Skeletal muscle tissue (tissue), 4 donors: Measurements from ENCODE around the gene SPTBN5. TPM values are rescaled to one million over a fixed set of nuclear protein-coding genes. Genes with fewer than 3 reads are reported as not detected.
A peak's percentile ranks its signal among the peaks of the same experiment; 100 is the strongest.

ENCODE experiments used
- H3K27ac ChIP-seq: one replicate; pipeline ENCODE4 v1.7.0; 2013; ENCODE audit warnings: mild to moderate bottlenecking, low read depth, low read length, inconsistent platforms
- H3K27me3 ChIP-seq, 3 donors: one replicate each; pipeline ENCODE4 v1.7.0; 2013; ENCODE audit warnings: low read length in 3 of 3; ENCODE audit not compliant: control insufficient read depth in 3 of 3, insufficient read depth in 3 of 3
- H3K36me3 ChIP-seq, 3 donors: one replicate each; pipeline ENCODE4 v1.7.0; 2013; ENCODE audit warnings: low read length in 3 of 3; ENCODE audit not compliant: control insufficient read depth in 3 of 3, insufficient read depth in 3 of 3
- H3K4me1 ChIP-seq, 3 donors: one replicate each; pipeline ENCODE4 v1.7.0; 2013; ENCODE audit warnings: low read length in 3 of 3, mild to moderate bottlenecking in 3 of 3; ENCODE audit not compliant: control insufficient read depth in 3 of 3, insufficient read depth in 3 of 3
- H3K4me3 ChIP-seq, 3 donors: one replicate each; pipeline ENCODE4 v1.7.0; 2013; ENCODE audit warnings: low read length in 3 of 3
- H3K9ac ChIP-seq, 3 donors: one replicate each; pipeline ENCODE4 v1.7.0; 2013; ENCODE audit warnings: low read length in 3 of 3, mild to moderate bottlenecking in 3 of 3, moderate library complexity in 2 of 3, low read depth in 1 of 3
- H3K9me3 ChIP-seq, 3 donors: one replicate each; pipeline ENCODE4 v1.7.0; 2013; ENCODE audit warnings: low read length in 3 of 3; ENCODE audit not compliant: control insufficient read depth in 3 of 3
- total RNA-seq: library from RNA; depleted of rRNA; stranded (reverse); fragments of >200 nt; gene quantifications from one replicate; pipeline ENCODE4 v1.2.3, GENCODE V29; 2014
- donor health status: Osteomylitis.

The SPTBN5 gene
- total RNA-seq, 1 donor from 2014 or later = 1.0 TPM

GRCh38 chr15:41814534-41814933, 79.3 kb downstream of the SPTBN5 start:
- Histone ChIP-seq H3K4me3 (no peak overlapping the region), H3K9ac (no peak overlapping the region), H3K36me3 (peaks cover 49 to 64% (median 57%) of the 10 kb centered on the region in 3 donors), H3K27me3 (no peaks in the 10 kb centered on the region), H3K27ac (no peak overlapping the region), H3K4me1 (peaks cover 0 to 6% (median 2%) of the 10 kb centered on the region in 3 donors), H3K9me3 (no peaks in the 10 kb centered on the region)

GRCh38 chr15:41813426-41813825, 80.4 kb downstream of the SPTBN5 start:
- Histone ChIP-seq H3K27me3 (no peaks in the 10 kb centered on the region), H3K36me3 (peaks cover 40 to 55% (median 48%) of the 10 kb centered on the region in 3 donors), H3K4me3 (no peak overlapping the region), H3K9ac (no peak overlapping the region), H3K4me1 (peaks cover 0 to 6% (median 2%) of the 10 kb centered on the region in 3 donors), H3K27ac (no peak overlapping the region), H3K9me3 (no peaks in the 10 kb centered on the region)

DNA sequence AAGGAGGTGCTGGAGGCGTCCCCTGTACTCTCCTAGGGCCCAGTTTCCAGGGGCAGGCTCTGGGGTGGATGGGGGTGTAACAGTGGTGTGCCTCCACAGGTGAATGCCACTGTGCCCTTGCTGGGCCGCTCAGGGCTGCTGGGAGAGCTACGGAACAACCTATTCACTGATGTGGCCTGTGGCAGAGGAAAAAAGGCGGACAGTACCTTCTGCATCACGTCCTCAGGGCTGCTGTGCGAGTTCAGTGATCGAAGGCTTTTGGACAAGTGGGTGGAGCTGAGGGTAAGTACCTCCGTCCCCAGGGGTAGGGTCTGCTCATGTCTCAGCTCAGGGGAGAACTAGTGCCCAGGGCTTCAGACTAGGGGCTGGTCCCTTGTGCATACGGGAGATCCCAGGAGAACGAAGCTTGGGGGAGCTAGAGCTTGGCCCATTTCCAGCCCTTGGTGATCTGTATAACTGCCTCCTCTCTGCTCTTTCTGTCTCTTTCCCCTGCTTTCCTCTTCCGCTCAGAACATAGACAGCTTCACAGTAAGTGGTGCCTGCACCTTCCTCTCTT, 81.0 kb downstream of the SPTBN5 start:
- Histone ChIP-seq H3K36me3 (peaks cover 35 to 49% (median 43%) of the 10 kb centered on the region in 3 donors), H3K27ac (no peak overlapping the region), H3K9ac (no peak overlapping the region), H3K4me1 (peaks cover 0 to 6% (median 2%) of the 10 kb centered on the region in 3 donors), H3K4me3 (no peak overlapping the region), H3K27me3 (no peaks in the 10 kb centered on the region), H3K9me3 (no peaks in the 10 kb centered on the region)

GRCh38 chr15:41811432-41812195, 82.2 kb downstream of the SPTBN5 start:
- peaks cover 0 to 6% (median 2%) of the 10 kb centered on the region in 3 donors for H3K4me1 ChIP-seq
- peaks cover 22 to 37% (median 31%) of the 10 kb centered on the region in 3 donors for H3K36me3 ChIP-seq
- no peaks in the 10 kb centered on the region for H3K9me3 ChIP-seq
- H3K27ac ChIP-seq = no peak overlapping the region
- H3K9ac ChIP-seq = no peak overlapping the region
- H3K4me3 ChIP-seq = no peak overlapping the region
- no peaks in the 10 kb centered on the region for H3K27me3 ChIP-seq

DNA sequence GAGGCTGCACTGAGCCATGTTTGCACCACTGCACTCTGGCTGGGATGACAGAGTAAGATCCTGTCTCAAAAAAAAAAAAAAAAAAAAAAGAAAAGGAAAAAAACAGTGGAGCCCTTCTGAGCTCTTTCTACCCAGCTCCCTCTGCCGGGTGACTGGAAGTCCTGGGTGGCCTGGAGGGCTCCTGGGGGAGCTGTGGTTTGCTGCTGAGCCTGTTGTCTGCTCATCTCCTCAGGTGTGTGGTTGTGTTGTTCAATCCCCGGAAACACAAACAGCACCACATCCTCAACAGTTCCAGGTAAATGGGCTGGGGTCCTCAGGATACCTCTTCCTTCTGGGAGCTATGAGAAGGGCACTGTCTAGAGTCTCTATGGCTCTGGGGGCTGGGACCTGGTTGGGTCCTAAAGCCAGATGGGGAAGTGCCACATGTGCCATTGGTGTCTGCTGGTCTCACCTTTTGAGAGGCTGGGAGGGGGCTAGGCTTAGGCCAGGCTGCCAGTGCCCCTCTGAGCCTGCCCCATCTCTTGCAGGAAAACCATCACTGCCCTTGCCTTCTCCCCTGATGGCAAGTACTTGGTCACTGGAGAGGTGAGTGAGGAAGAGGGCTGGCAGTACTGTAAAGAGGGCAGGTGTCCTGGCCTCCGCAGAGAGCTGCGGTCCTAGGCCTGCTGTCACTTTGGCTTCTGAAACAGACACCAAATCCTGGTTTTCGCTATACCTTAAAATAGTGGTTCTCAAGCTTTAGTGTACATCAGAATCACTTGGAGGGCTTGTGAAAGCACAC, 83.0 kb downstream of the SPTBN5 start:
- H3K9me3 ChIP-seq = no peaks in the 10 kb centered on the region
- no peaks in the 10 kb centered on the region for H3K27me3 ChIP-seq
- peaks cover 19 to 31% (median 29%) of the 10 kb centered on the region in 3 donors for H3K36me3 ChIP-seq
- H3K27ac ChIP-seq = no peak overlapping the region
- H3K9ac ChIP-seq = peak overlapping the region in 1 of 3 donors; percentile 25
- H3K4me3 ChIP-seq = no peak overlapping the region
- peaks cover 0 to 6% (median 2%) of the 10 kb centered on the region in 3 donors for H3K4me1 ChIP-seq

DNA sequence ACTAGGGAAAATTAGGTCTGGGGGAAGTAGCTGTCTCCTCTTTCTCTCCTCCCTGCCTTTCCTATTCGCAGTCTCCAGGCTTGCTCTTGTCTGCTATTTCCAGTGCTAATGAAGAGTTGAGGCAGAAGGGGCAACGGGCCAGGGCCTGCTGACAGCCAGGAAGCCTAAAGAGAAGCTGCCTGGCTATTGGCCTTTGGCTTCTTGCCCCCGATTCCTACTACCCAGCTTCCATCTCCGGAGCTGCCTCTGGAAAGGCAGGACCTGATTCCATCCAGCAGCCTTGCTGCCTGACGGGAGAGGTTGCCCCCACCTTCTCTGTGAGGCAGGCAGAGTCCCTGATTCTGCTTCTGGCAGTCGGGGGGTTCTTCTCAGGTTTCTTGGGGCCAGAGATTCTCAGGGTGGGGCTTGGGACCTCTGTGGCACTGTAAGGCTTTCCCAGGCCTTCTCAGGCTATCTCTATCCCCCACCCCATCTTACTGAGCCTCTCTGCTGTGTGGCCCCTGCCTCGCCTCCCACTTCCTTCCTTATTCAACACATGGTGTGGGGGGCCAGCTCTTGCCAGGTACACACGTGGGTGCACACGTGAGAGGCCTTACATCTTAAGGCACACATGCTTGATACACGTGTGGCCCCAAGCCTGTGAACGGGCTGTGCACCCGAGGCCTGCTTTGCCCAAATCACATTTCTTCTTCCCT, 84.2 kb downstream of the SPTBN5 start:
- H3K9ac ChIP-seq = peak overlapping the region in 1 of 3 donors; percentile 3

DNA sequence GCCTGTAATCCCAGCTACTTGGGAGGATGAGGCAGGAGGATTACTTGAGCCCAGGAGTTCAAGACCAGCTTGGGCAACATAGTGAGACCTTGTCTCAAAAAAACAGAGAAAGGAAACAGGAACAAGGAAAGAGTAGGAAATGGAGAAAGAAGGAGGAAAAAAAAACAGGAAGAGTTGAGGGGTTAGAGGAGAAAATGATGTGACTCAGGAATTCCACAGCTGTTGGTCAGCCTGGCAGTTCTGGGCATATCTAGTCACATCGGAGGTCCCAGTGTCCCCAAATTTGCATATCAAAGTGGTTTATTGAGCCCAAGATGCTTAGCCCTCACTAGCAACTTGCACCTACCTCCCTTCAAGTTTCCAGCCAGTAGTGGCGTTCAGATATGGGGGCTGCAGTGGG, 84.7 kb downstream of the SPTBN5 start:
- Histone ChIP-seq H3K27me3 (no peaks in the 10 kb centered on the region), H3K9me3 (no peaks in the 10 kb centered on the region), H3K9ac (no peak overlapping the region)

More for the DNA sequence above, 84.2 kb downstream of the SPTBN5 start:
- Histone ChIP-seq H3K4me1 (peaks cover 0 to 12% (median 2%) of the 10 kb centered on the region in 3 donors), H3K27ac (no peak overlapping the region), H3K4me3 (no peak overlapping the region), H3K36me3 (peaks cover 13 to 23% (median 20%) of the 10 kb centered on the region in 3 donors), H3K9me3 (no peaks in the 10 kb centered on the region), H3K27me3 (no peaks in the 10 kb centered on the region)

DNA sequence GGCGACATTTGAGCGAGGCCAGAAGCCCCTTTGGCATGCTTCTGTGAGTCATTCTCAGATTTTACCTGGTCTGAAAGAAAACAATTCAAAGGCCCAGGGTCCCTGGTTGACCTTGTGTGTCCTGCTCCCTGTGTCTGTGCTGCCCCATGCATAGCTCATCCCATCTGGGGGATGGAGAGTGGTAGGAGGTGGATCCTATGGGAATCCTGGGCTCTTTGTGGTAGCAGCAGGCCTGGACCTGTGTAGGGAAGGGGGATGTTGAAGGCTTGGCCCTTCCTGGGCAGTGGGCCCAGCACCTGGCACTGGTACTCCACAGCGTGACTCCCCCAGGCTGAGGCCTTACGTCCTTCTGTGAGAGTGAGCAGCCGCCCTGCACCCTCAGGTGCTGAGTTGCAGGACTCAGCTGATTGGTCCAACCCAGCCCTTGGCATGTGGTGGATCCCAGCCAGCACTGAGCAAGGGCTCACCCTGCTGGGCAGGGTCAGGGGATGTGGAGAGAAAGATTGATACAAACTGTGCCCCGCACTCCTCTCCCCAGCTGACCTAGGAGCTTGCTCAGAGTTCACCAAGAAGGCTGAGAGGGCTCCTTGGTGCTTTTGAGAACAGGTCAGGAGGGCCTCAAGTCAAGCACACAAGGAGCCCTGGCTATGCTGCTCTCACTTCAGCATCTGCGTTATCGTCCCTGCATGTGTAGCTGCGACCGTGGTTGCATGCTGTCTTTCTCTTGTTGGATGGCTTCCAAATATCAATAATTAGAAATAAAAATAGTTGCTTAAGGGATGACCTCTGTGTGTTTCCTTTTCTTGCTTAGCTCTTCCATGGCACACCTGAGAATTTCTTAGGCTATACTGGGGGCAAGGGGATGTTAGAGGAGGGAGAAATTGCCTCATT, 87.3 kb downstream of the SPTBN5 start:
- Histone ChIP-seq H3K4me3 (no peak overlapping the region), H3K36me3 (peaks cover 0 to 2% (median 0%) of the 10 kb centered on the region in 3 donors), H3K9me3 (no peaks in the 10 kb centered on the region), H3K27me3 (no peaks in the 10 kb centered on the region), H3K27ac (no peak overlapping the region), H3K9ac (no peak overlapping the region), H3K4me1 (peaks cover 0 to 14% (median 6%) of the 10 kb centered on the region in 3 donors)

More for the DNA sequence above, 84.7 kb downstream of the SPTBN5 start:
- Histone ChIP-seq H3K4me1 (peaks cover 0 to 15% (median 6%) of the 10 kb centered on the region in 3 donors), H3K4me3 (no peak overlapping the region), H3K36me3 (peaks cover 13 to 19% (median 15%) of the 10 kb centered on the region in 3 donors), H3K27ac (no peak overlapping the region)

GRCh38 chr15:41805711-41806110, 88.1 kb downstream of the SPTBN5 start:
- Histone ChIP-seq H3K9ac (no peak overlapping the region), H3K4me3 (no peak overlapping the region), H3K27me3 (no peaks in the 10 kb centered on the region), H3K4me1 (peaks cover 0 to 9% (median 4%) of the 10 kb centered on the region in 3 donors), H3K27ac (no peak overlapping the region), H3K36me3 (peaks cover 0 to 4% (median 2%) of the 10 kb centered on the region in 3 donors), H3K9me3 (no peaks in the 10 kb centered on the region)
